Activated T-helper 1 cell treated with anti-CD3 and anti-CD28 coated beads, Interleukin-12 subunit alpha, Interleukin-12 subunit beta, Interleukin-2, Interleukin-4 antibody, amounts not matched to agents 30 ng/mL and 10 ng/mL and 1 ng/mL, durations not matched to agents 14 hours and 24 hours and 36 hours (primary cell): ENCODE results near the gene DDAH1. TPM values are rescaled to one million over a fixed set of nuclear protein-coding genes. Genes with fewer than 3 reads are reported as not detected.

Experiments
- DNase-seq: peaks from one replicate; pipeline ENCODE4 v3.0.0; 2021; ENCODE audit warnings: low spot score
- H3K27ac Mint-ChIP-seq: one replicate; pipeline ENCODE4 v1.8.0; 2021; ENCODE audit warnings: mild to moderate bottlenecking, mixed read lengths
- H3K27me3 Mint-ChIP-seq: one replicate; pipeline ENCODE4 v1.8.0; 2022; ENCODE audit warnings: mild to moderate bottlenecking, moderate library complexity, mixed read lengths; ENCODE audit not compliant: insufficient read depth
- H3K36me3 Mint-ChIP-seq: one replicate; pipeline ENCODE4 v1.8.0; 2021; ENCODE audit warnings: low read depth, mixed read lengths
- H3K4me1 Mint-ChIP-seq: one replicate; pipeline ENCODE4 v1.8.0; 2021; ENCODE audit warnings: low read depth, mixed read lengths
- H3K4me3 Mint-ChIP-seq: one replicate; pipeline ENCODE4 v1.8.0; 2021; ENCODE audit warnings: mild to moderate bottlenecking, moderate library complexity, mixed read lengths
- H3K9me3 Mint-ChIP-seq: one replicate; pipeline ENCODE4 v1.8.0; 2021; ENCODE audit warnings: mixed read lengths
- intact Hi-C: fragments of 100-400 bp; cut with micrococcal nuclease; formaldehyde crosslinking; loops from one replicate; pipeline ENCODE4 v1.15.1; 2024
- total RNA-seq: library from RNA; stranded (reverse); gene quantifications from 2 replicates; pipeline ENCODE4 v1.2.3, GENCODE V29; 2022

The DDAH1 gene
- total RNA-seq, 1 donor from 2014 or later: not detected

GRCh38 chr1:85319491-85319890 lies 145.5 kb downstream of the DDAH1 start:
- H3K36me3 Mint-ChIP-seq: no peaks in the 10 kb centered on the region
- no peak overlapping the region for H3K4me3 Mint-ChIP-seq
- peaks cover 52% of the 10 kb centered on the region for H3K27me3 Mint-ChIP-seq
- H3K27ac Mint-ChIP-seq: no peak overlapping the region
- no peak for DNase-seq
- intact Hi-C loops: no loop called here
- H3K9me3 Mint-ChIP-seq: no peaks in the 10 kb centered on the region
- H3K4me1 Mint-ChIP-seq: peaks cover 10% of the 10 kb centered on the region

DNA sequence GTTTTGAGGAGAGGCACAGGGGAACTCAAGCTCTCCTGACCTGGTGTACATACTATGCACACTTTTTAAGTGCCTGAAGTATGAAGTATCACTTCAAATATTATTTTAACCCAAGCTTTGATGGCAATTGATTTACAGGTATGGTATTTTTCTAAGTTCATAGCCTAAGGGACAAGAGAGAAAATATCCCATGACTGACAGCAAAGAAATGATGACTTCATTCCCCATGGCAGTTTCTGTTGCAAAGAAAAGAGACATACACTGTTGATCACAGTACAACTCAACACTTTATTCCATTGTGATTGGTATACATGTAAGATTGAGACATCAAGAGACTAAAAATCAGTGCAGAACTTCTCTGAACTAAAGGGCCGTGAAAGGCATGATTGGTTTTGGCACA lies 146.7 kb downstream of the DDAH1 start:
- H3K4me1 Mint-ChIP-seq: peaks cover 10% of the 10 kb centered on the region
- H3K36me3 Mint-ChIP-seq: no peaks in the 10 kb centered on the region
- H3K4me3 Mint-ChIP-seq: no peak overlapping the region
- no peaks in the 10 kb centered on the region for H3K9me3 Mint-ChIP-seq
- no peak overlapping the region for H3K27ac Mint-ChIP-seq
- H3K27me3 Mint-ChIP-seq: peaks cover 55% of the 10 kb centered on the region
- intact Hi-C loops: no loop called here
- DNase-seq: no peak

- Mint-ChIP-seq H3K36me3 (no peaks in the 10 kb centered on the region), H3K9me3 (no peaks in the 10 kb centered on the region), H3K4me1 (peaks cover 10% of the 10 kb centered on the region), H3K27ac (no peak overlapping the region), H3K27me3 (peaks cover 53% of the 10 kb centered on the region), H3K4me3 (no peak overlapping the region)
- intact Hi-C loops: loop anchor here (1.0 kb wide), 1 partner anchor 9 kb away; no protein-coding TSS in a partner anchor
- DNase-seq: no peak
Measured at GRCh38 chr1:85317560-85317959, 147.4 kb downstream of the DDAH1 start.

- Mint-ChIP-seq H3K4me3 (no peak overlapping the region), H3K9me3 (no peaks in the 10 kb centered on the region), H3K4me1 (peaks cover 7% of the 10 kb centered on the region), H3K27me3 (peaks cover 54% of the 10 kb centered on the region), H3K27ac (no peak overlapping the region), H3K36me3 (no peaks in the 10 kb centered on the region)
- intact Hi-C loops: no loop called here
- no peak for DNase-seq
Measured at GRCh38 chr1:85316321-85316720, 148.6 kb downstream of the DDAH1 start.

DNA sequence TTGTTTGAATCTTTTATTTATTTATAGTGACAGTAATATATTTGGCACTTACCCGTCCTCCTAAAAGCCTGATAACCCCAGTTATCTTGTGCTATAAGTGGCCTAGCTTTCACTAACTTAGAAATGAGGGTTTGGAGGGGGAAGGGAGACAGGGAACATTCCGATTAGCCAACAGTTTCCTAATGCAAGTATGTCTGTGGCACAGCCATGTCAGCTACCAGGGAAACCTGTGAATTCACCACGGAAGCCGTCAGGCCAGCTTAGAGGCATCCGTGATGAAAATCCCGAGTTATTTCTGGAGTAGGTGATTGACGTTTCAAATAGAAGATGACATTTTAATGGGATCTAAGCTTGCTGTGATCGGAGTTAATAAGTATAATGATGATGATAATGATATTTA lies 149.2 kb downstream of the DDAH1 start:
- Mint-ChIP-seq H3K27me3 (peaks cover 55% of the 10 kb centered on the region), H3K4me3 (no peak overlapping the region), H3K27ac (no peak overlapping the region), H3K4me1 (peaks cover 4% of the 10 kb centered on the region), H3K36me3 (no peaks in the 10 kb centered on the region), H3K9me3 (no peaks in the 10 kb centered on the region)
- intact Hi-C loops: no loop called here
- DNase-seq: no peak

GRCh38 chr1:85314726-85315125 lies 150.2 kb downstream of the DDAH1 start:
- no peak for DNase-seq
- H3K4me1 Mint-ChIP-seq: no peaks in the 10 kb centered on the region
- intact Hi-C loops: no loop called here
- peaks cover 57% of the 10 kb centered on the region for H3K27me3 Mint-ChIP-seq
- H3K27ac Mint-ChIP-seq: no peak overlapping the region
- H3K36me3 Mint-ChIP-seq: no peaks in the 10 kb centered on the region
- no peaks in the 10 kb centered on the region for H3K9me3 Mint-ChIP-seq
- no peak overlapping the region for H3K4me3 Mint-ChIP-seq

DNA sequence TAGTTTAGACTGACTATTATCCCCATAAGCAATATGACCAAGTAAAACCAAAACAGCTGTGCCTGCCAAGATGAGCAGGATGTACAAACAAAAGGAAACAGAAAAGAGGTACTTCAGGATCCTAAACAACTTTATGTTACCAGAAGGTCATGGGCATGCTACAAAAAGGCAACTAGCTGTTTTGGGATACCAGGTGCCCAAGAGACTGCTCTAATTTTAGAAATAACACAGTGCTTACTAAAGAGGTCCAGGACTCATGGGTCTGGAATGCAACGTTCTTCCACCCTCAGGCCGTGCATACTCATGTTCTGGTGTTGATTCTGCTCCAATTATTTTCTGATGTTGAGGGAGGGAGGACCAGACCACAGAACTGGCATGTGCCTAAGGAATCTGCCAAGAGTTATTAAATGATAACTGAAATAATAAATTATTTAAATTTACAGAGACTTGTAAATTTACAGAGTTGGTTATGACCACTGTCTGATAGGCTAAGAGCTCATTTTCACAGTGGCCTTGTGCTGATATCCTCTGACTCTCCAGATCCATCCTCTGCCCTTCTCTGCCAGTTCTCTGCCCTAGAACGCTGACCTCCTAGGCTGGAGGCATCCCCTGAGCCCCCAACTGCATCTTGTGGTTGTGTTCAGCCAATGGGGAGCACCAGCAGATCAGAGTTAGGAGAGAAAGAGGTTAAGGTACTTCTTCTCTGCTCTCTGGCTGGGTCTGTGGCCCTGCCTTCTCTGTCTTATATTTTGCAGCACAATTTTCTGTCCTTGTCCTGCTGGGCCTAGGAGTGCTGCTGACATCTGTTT lies 150.9 kb downstream of the DDAH1 start:
- Mint-ChIP-seq H3K4me1 (no peaks in the 10 kb centered on the region), H3K4me3 (no peak overlapping the region), H3K9me3 (no peaks in the 10 kb centered on the region), H3K27me3 (peaks cover 59% of the 10 kb centered on the region), H3K36me3 (no peaks in the 10 kb centered on the region), H3K27ac (no peak overlapping the region)
- DNase-seq: no peak
- intact Hi-C loops: no loop called here

GRCh38 chr1:85311818-85312217 lies 153.1 kb downstream of the DDAH1 start:
- H3K4me3 Mint-ChIP-seq: no peak overlapping the region
- H3K27ac Mint-ChIP-seq: no peak overlapping the region
- H3K4me1 Mint-ChIP-seq: peaks cover 5% of the 10 kb centered on the region
- intact Hi-C loops: no loop called here
- no peaks in the 10 kb centered on the region for H3K36me3 Mint-ChIP-seq
- peaks cover 60% of the 10 kb centered on the region for H3K27me3 Mint-ChIP-seq
- H3K9me3 Mint-ChIP-seq: no peaks in the 10 kb centered on the region
- no peak for DNase-seq

DNA sequence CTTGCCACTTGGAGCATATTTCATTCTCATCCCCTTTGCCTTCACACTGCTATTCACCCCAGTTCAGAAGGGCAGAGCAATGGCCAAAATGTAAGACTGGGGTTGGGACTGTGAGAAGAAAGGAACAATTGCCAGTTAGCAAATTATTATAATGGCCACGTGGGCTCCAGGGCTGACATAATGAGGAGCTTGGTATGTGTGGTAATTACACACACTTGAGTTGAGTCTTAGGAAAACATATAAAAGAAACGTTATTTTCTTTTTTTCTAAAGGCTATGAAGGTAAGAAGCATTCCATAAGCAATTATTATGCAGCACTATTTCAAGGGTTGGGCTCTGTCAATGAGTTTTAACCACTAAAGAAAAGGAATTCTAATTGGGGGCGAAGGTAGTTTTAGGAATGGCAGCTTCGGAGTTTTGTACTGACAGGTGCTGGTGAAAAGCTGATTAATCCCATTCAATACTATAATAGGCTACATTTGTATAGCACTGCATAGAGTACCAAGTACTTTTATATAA lies 156.1 kb downstream of the DDAH1 start:
- H3K4me1 Mint-ChIP-seq: peaks cover 5% of the 10 kb centered on the region
- no peak for DNase-seq
- no peak overlapping the region for H3K4me3 Mint-ChIP-seq
- intact Hi-C loops: loop anchor here (1.0 to 2.0 kb wide), 4 partner anchors 8 to 710 kb away; partner anchors contain the start of gene CCN1
- peaks cover 67% of the 10 kb centered on the region for H3K27me3 Mint-ChIP-seq
- no peak overlapping the region for H3K27ac Mint-ChIP-seq
- no peaks in the 10 kb centered on the region for H3K36me3 Mint-ChIP-seq
- no peaks in the 10 kb centered on the region for H3K9me3 Mint-ChIP-seq

GRCh38 chr1:85307987-85308832 lies 156.7 kb downstream of the DDAH1 start:
- no peak overlapping the region for H3K4me3 Mint-ChIP-seq
- H3K27me3 Mint-ChIP-seq: peaks cover 62% of the 10 kb centered on the region
- DNase-seq: peak; percentile 22
- no peaks in the 10 kb centered on the region for H3K36me3 Mint-ChIP-seq
- intact Hi-C loops: loop anchor here (1.0 to 2.0 kb wide), 4 partner anchors 9 to 711 kb away; partner anchors contain the start of gene CCN1
- H3K9me3 Mint-ChIP-seq: no peaks in the 10 kb centered on the region
- H3K4me1 Mint-ChIP-seq: peaks cover 5% of the 10 kb centered on the region
- H3K27ac Mint-ChIP-seq: no peak overlapping the region

DNA sequence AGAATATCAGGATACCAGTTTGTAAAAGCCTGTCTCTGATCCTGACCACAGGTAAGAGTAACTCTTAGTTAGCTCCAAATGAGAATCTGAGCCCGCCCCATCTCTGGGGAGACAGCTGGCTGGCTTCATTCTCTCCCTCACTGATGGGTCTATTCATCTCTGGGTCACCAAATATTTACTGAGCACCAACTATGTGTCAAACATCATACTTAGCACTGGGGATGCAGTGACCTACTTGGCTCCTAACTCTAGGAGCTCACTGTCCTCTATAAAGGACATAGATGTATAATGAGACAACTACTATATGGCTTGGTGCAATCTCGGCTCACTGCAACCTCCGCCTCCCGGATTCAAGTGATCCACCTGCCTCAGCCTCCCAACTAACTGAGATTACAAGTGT lies 158.7 kb downstream of the DDAH1 start:
- intact Hi-C loops: no loop called here
- H3K27ac Mint-ChIP-seq: no peak overlapping the region
- no peak overlapping the region for H3K4me3 Mint-ChIP-seq
- no peak for DNase-seq
- no peaks in the 10 kb centered on the region for H3K36me3 Mint-ChIP-seq
- H3K9me3 Mint-ChIP-seq: no peaks in the 10 kb centered on the region
- peaks cover 5% of the 10 kb centered on the region for H3K4me1 Mint-ChIP-seq
- peaks cover 76% of the 10 kb centered on the region for H3K27me3 Mint-ChIP-seq

- peaks cover 14% of the 10 kb centered on the region for H3K4me1 Mint-ChIP-seq
- H3K36me3 Mint-ChIP-seq: no peaks in the 10 kb centered on the region
- H3K27ac Mint-ChIP-seq: no peak overlapping the region
- H3K9me3 Mint-ChIP-seq: no peaks in the 10 kb centered on the region
- H3K4me3 Mint-ChIP-seq: no peak overlapping the region
- H3K27me3 Mint-ChIP-seq: peaks cover 63% of the 10 kb centered on the region
- intact Hi-C loops: no loop called here
- DNase-seq: no peak
Measured at GRCh38 chr1:85303440-85304162, 161.4 kb downstream of the DDAH1 start.
